NCI-H2081 treated with DMSO at 0.1 percent for 48 hours (cell line): ENCODE measurements around the gene GRIN1.

ENCODE experiments used
- DNase-seq: peaks from one replicate; lab custom pipeline; 2025; lab: John Stamatoyannopoulos, UW

The GRIN1 gene

GRCh38 chr9:137193771-137194170, 54.8 kb downstream of the GRIN1 start:
- no peak for DNase-seq

DNA sequence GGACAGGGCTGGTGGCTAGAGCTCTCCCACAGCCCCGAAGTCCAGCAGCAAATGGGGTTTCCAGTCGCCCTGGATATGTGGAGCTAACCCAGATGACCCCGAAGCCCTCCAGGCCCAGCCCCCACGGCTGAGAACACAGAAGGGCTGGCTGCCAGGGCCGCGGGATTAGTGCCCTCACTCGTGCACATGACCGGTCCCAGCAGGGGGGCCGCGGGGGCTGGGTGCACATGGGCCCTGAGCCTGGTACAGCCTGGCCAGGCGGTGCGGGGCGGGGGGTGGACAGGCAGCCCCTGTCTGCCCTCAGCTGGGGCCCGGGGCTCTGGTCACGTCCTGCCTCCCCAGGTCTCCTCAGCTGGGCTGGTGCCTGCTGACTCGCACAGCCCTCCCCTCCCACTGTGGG, 55.4 kb downstream of the GRIN1 start:
- DNase-seq = no peak

GRCh38 chr9:137194909-137195308, 56.0 kb downstream of the GRIN1 start:
- no peak for DNase-seq

GRCh38 chr9:137195525-137196220, 56.7 kb downstream of the GRIN1 start:
- peak; percentile 54 for DNase-seq

- no peak for DNase-seq
Measured at GRCh38 chr9:137198051-137198901, 59.3 kb downstream of the GRIN1 start.

- DNase-seq = no peak
Measured at GRCh38 chr9:137198902-137199283, 59.9 kb downstream of the GRIN1 start.

DNA sequence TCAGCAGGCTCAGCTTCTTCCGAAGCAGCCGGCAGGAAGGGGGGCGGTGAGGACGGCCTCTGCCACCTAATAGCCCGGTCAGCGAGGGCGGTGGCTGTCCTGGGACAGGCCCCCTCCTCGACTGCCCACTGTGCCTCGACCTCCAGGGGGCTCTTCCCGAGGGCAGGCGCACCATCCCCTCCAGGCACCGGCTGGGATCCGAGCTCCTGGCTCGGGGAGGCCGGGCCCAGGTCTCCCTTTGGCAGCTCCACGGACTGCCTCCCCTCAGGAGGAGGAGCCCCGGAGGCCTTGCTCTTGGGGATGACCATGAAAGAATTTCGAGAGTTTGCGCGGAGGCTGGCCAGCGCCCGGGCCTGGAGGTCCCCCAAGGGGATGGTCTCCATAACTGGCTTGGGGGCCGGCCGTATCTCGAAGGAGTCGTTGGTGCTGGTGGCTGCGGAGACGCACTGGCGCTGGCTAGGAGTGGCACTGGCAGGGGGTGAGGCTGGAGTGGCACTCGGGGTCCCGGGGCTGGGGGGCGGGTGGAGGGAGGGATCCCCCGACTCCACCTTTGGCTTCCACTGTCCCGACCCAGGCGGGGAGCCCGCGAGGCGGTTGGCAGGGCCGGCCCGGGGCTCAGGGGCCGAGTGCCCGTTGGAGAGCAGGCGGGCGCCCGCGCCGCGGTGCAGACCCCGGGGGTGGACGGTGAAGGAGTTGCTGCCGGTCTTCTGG, 60.6 kb downstream of the GRIN1 start:
- DNase-seq = no peak

DNA sequence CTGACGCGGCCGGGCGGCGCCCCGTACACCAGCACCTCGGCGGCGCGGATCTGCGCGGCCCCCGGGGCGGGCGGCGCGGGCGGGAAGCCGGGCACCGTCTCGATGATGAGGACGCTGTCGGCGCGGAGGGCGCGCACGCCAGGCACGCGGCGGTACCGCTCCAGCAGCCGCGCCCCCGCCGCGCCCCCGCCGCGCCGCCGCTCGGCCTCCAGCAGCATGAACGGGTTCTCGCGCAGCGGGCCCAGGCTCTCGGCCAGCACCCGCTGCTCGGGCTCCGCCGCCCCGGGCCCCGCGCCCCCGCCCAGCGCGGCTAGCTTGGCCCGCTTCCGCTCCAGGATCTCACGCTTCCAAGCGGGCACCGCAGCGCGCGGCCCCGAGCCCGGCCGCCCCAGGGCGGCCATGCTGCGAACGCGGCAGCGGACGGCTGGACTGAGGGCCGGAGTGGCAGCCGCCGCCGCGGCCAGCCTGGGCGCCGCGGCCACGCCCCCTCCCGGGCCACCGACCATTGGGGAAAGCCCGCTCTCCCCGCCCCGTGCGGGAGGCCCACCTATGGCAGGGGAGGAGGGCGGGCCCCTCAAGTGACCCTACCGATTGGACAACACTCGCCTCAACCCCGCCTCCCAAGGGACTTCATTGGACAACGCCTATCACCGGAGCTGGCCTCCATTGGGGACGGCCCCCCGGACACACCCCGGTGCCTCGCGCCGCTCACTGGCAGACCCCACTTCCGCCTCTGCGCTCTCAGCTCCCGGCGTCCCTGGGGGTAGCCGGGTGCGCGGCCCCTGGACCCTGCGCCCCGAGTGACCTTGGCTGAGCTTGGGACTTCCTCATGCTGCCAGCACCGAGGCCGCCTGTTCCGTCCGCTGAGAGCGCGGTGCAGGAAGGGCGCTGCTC, 61.6 kb downstream of the GRIN1 start, which contains the start of gene TPRN:
TSS of gene TPRN (minus strand) at position 431 of the 894 bp plus-strand sequence. CDS start at position 401, 30 bp downstream.
- peak; percentile 94 for DNase-seq

DNA sequence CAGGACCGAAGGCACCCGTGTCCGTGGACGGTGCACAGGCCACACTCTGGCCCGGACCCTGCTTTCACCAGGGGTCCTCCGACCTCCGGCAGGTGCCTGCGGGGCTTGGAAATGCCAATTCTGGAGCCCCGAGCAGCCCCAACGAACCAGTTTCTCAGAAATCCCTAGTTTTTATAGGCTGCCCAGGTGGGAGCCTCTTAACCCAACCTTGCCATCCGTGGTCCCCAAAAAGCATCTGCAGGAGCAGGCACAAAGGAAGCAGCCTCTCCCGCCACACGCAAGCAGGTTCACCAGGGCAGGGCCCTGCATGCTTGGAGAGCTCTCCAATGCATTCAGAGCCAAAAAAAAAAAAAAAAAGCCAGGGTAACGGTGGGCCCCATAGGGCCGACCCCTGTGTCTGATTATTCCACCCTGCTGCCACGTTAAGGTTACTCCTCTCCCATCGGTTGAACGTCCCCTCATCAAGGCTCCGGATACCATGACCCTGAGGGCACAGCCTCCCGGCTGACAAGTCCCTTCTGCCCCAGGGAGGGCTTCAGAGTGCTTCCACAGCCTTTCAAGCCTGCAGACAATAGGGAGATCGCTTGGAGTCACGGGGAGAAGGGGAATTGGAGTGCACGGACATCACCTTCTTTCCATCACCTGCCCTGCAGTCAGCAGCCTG, 62.4 kb downstream of the GRIN1 start:
- no peak for DNase-seq

DNA sequence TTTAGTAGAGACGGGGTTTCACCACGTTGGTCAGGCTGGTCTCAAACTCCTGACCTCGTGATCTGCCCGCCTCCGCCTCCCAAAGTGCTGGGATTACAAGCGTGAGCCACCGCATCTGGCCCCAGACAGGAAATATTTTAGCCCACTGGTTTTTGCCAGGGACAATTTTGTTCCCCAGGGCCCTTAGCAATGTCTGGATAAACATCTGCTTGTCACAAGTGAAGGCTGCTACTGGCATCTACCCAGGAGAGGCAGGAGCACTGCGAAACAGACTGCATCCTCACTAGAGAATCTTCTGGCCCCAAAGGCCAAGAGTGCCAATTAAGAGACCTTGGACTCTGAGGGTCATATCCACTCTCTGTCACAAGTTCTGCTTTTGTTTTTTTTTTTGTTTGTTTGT, 64.0 kb downstream of the GRIN1 start:
- no peak for DNase-seq

- no peak for DNase-seq
Measured at GRCh38 chr9:137204731-137205125, 65.8 kb downstream of the GRIN1 start.

DNA sequence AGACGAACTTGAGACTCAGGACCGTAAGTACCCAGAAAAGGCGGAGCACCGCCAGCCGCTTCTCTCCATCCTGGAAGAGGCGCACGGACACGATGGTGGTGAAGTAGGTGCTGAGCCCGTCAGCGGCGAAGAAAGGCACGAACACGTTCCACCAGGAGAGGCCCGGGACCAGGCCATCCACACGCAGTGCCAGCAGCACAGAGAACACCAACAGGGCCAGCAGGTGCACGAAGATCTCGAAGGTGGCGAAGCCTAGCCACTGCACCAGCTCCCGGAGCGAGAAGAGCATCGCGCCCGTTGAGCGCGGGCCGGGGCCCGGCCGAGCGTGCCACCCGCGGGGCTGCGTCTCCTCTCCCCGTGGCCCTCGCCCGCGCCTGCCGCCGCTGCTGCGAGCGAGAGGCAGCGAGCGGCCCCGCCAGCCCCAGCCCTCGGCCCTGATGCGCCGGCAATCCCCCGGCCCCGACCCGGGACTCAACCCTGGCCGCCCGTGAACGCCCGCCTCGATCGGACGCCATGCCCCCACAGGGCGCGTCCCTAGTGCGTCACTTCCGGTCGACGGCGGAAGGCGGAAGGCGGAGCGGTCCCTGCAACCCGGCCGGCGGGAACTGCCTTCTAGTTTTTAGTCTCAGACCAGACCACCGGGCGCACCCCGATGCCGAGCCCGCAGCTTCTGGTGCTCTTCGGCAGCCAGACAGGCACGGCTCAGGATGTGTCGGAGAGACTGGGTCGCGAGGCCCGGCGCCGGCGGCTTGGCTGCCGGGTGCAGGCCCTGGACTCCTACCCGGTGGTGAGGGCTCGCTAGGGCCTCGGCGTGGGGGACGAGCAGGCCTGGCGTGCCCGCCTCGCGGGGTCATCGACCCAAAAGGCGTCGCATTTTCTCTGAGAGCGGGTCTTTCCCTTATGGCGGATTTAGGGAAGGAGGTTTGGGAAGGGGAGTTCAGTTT, 66.4 kb downstream of the GRIN1 start, which contains the start of the genes NDOR1 and TMEM203:
TSS of gene NDOR1 (plus strand) at position 575 of the 944 bp plus-strand sequence. CDS start at position 653, 78 bp downstream.
TSS of gene TMEM203 (minus strand) at position 523 of the 944 bp plus-strand sequence. CDS start at position 289, 234 bp downstream.
- DNase-seq = no peak

DNA sequence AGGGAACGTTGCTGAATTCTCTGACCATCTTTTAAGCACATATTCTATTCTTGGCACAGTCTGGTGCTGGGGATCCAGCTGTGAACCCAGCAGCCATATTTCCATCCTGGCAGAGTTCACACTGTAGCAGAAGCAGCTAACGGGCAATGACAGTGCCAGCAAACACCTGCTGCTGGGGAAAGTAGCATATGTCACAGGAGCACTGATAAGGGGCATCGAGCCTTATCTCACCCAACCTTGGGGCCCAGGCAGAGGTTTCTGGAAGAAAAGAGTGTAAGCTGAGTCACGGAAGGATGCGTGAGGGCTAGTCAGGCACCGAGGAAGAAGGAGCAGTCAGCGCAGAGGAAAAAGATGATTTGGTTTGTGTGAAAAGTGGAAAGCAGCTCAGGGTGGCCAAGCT, 67.6 kb downstream of the GRIN1 start:
- no peak for DNase-seq

- DNase-seq = no peak
Measured at GRCh38 chr9:137211532-137211931, 72.6 kb downstream of the GRIN1 start.

DNA sequence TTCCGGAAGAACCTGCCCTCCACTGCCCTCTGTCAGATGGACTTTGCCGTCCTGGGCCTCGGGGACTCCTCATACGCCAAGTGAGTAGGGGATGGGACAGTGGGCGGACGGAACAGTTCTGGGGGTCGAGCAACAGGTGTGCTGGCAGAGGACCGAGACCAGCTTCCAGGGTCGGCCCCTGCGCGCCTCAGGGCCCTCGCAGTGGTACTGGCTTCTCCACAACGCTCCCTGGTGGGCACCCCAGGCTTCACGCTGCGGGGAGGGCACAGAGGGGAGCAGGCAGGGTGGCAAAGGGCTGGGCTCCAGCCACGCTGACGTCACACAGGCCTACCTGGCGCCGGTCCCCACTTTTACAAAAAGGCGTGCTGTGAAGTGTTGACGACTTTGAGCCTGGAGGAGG, 73.6 kb downstream of the GRIN1 start:
- DNase-seq = no peak

GRCh38 chr9:137213160-137214060, 74.5 kb downstream of the GRIN1 start:
- DNase-seq = no peak

- DNase-seq = no peak
Measured at GRCh38 chr9:137214620-137215019, 75.7 kb downstream of the GRIN1 start.

DNA sequence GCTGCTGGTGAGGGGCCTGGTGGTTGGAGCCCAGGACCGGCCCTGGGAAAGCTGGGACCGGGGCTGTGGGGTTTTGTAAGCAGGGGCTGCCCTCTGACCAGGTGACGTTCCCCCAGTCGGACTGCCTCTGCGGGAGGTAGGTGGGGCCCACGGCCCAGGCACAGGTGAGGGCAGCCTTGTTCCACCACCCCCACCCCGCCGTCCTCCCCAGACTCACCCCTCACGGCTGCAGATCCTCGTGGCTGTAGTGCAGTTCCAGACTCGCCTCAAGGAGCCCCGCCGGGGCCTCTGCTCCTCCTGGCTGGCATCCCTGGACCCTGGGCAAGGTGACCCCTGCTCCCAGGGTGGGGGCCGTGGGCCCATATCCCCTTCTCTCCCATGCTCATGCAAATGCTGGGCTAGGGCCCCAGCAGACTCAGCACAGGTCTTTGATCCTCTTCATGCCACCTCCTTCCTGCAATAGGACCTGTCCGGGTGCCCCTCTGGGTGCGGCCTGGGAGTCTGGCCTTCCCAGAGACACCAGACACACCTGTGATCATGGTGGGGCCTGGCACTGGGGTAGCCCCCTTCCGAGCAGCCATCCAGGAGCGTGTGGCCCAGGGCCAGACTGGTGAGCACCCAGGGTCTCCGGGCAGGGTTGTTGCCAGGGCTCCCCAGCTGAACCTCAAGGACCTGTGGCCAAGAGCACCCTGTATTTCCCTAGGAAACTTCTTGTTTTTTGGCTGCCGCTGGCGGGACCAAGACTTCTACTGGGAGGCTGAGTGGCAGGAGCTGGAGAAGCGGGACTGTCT, 76.4 kb downstream of the GRIN1 start:
- DNase-seq = no peak
